GM12878 (cell line): ENCODE measurements around the gene MRPS12. TPM values are rescaled to one million over a fixed set of nuclear protein-coding genes. Genes with fewer than 3 reads are reported as not detected.

Experiments
- BHLHE40 ChIP-seq, 2 experiments: fragments of 450-650 bp in 1 of 2; IDR thresholded peaks; 2 replicates each; pipeline ENCODE4 v1.6.1; 2011 to 2017; ENCODE audit warnings: low read depth in 2 of 2, borderline replicate concordance in 1 of 2, improper control_type of control experiment in 1 of 2, low read length in 1 of 2, mild to moderate bottlenecking in 1 of 2
- BMI1 ChIP-seq: fragments of 450-650 bp; IDR thresholded peaks from 2 replicates; pipeline ENCODE4 v1.6.1; 2016; ENCODE audit warnings: mild to moderate bottlenecking, moderate library complexity, borderline replicate concordance
- CHD4 ChIP-seq: fragments of 200-600 bp; sonication (generic); IDR thresholded peaks from 2 replicates; pipeline ENCODE4 v1.6.1; 2016; ENCODE audit warnings: mild to moderate bottlenecking
- CREB1 ChIP-seq: IDR thresholded peaks from 2 replicates; pipeline ENCODE4 v1.6.1; 2012; ENCODE audit warnings: low read depth, mild to moderate bottlenecking, inconsistent platforms
- GABPA ChIP-seq: IDR thresholded peaks from 2 replicates; pipeline ENCODE4 v1.6.1; 2014; ENCODE audit warnings: antibody characterized with exemption, low read depth, mild to moderate bottlenecking, inconsistent platforms
- HCFC1 ChIP-seq: fragments of 150-350 bp; IDR thresholded peaks from 2 replicates; pipeline ENCODE4 v1.6.1; 2014; ENCODE audit warnings: low read length
- IKZF2 ChIP-seq, 2 experiments: fragments of 450-650 bp; IDR thresholded peaks; 2 replicates each; pipeline ENCODE4 v1.6.1; 2017; ENCODE audit warnings: mild to moderate bottlenecking in 2 of 2, moderate library complexity in 2 of 2
- KLF5 ChIP-seq: fragments of 450-650 bp; IDR thresholded peaks from 2 replicates; pipeline ENCODE4 v1.6.1; 2014; ENCODE audit warnings: mild to moderate bottlenecking; ENCODE audit not compliant: partially characterized antibody
- NFIC ChIP-seq: IDR thresholded peaks from 2 replicates; pipeline ENCODE4 v1.6.1; 2012; ENCODE audit warnings: low read depth, mild to moderate bottlenecking, inconsistent platforms, low read length, moderate library complexity
- SKIL ChIP-seq: fragments of 450-650 bp; IDR thresholded peaks from 2 replicates; pipeline ENCODE4 v1.6.1; 2017; ENCODE audit warnings: mild to moderate bottlenecking, low read depth, inconsistent platforms; ENCODE audit not compliant: poor library complexity, severe bottlenecking
- SMARCA5 ChIP-seq: fragments of 450-650 bp; IDR thresholded peaks from 2 replicates; pipeline ENCODE4 v1.6.1; 2017; ENCODE audit warnings: mild to moderate bottlenecking
- SMC3 ChIP-seq: IDR thresholded peaks from 2 replicates; pipeline ENCODE4 v1.6.1; 2011; ENCODE audit warnings: low read length, improper control_type of control experiment, borderline replicate concordance
- SP1 ChIP-seq: IDR thresholded peaks from one replicate; pipeline ENCODE4 v1.6.1; 2011; ENCODE audit warnings: low read depth, low read length
- WRNIP1 ChIP-seq: IDR thresholded peaks from 2 replicates; pipeline ENCODE4 v1.6.1; 2011; ENCODE audit warnings: low read depth, low read length, improper control_type of control experiment, borderline replicate concordance
- ZBTB40 ChIP-seq: fragments of 450-650 bp; IDR thresholded peaks from 2 replicates; pipeline ENCODE4 v1.6.1; 2016; ENCODE audit warnings: mild to moderate bottlenecking, moderate library complexity, borderline replicate concordance
- polyA plus RNA-seq, 11 experiments: library from polyadenylated mRNA; depleted of rRNA in 4 of 11; unstranded in 6 of 11; stranded (reverse) in 5 of 11; fragments of >200 nt; fragmentation: Nextera tagmentation in 4 of 11; fragmentation: Illumina TruSeq in 1 of 11; extraction: Ambion mirVana in 4 of 11; extraction: Trizol in 1 of 11; gene quantifications; 1 replicate in 1 of 11; 2 replicates in 10 of 11; pipeline versions ENCODE4 v1.2.1 to v1.2.3, GENCODE V29; 2011 to 2016; ENCODE audit warnings: inconsistent platforms in 2 of 11, missing spikeins in 2 of 11, low read depth in 1 of 11
- total RNA-seq, 4 experiments: library from RNA; depleted of rRNA in 3 of 4; stranded (reverse); fragments of >200 nt in 3 of 4; fragmentation: Illumina TruSeq in 1 of 4; extraction: Trizol in 1 of 4; gene quantifications; 2 replicates each; pipeline versions ENCODE4 v1.2.1 to v1.2.3, GENCODE V29; 2013 to 2021
- TF ChIP-seq, protein P1 (sequence below): fragments of 450-650 bp; IDR thresholded peaks from 2 replicates; pipeline ENCODE4 v1.6.1; 2016; ENCODE audit warnings: mild to moderate bottlenecking
- TF ChIP-seq, protein P2 (sequence below): IDR thresholded peaks from 2 replicates; pipeline ENCODE4 v1.6.1; 2012; ENCODE audit warnings: low read depth, low read length, improper control_type of control experiment
- TF ChIP-seq, protein P3 (sequence below): fragments of 450-650 bp; formaldehyde crosslinking; IDR thresholded peaks from 2 replicates; pipeline ENCODE4 v1.4.0; 2020; ENCODE audit warnings: mild to moderate bottlenecking, moderate library complexity

The MRPS12 gene
- total and polyA plus RNA-seq, 10 of the 15 experiments (the other 5 are each of a cell fraction or from before 2014, with no cell fraction given), result 7.3 to 205 (median 77.3) TPM

- TF ChIP-seq, protein P1, sequence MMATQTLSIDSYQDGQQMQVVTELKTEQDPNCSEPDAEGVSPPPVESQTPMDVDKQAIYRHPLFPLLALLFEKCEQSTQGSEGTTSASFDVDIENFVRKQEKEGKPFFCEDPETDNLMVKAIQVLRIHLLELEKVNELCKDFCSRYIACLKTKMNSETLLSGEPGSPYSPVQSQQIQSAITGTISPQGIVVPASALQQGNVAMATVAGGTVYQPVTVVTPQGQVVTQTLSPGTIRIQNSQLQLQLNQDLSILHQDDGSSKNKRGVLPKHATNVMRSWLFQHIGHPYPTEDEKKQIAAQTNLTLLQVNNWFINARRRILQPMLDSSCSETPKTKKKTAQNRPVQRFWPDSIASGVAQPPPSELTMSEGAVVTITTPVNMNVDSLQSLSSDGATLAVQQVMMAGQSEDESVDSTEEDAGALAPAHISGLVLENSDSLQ, result no peak
- no peak for TF ChIP-seq NFIC
- TF ChIP-seq BMI1, result peak; percentile 41; the same call in 1 of the 2 replicates
- peak; percentile 71 for TF ChIP-seq SMC3
- no peak for TF ChIP-seq ZBTB40
- TF ChIP-seq, protein P2, sequence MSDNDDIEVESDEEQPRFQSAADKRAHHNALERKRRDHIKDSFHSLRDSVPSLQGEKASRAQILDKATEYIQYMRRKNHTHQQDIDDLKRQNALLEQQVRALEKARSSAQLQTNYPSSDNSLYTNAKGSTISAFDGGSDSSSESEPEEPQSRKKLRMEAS, result peak; percentile 67; the same call in 1 of the 2 replicates
- peak; percentile 64 for TF ChIP-seq KLF5
- peak in 1 of 2 experiments; percentile 79 for TF ChIP-seq IKZF2 (IDR thresholded peaks at IDR 0.05)
- peak; percentile 71 for TF ChIP-seq HCFC1
- no peak for TF ChIP-seq CHD4
- TF ChIP-seq SMARCA5, result peak; percentile 95
- TF ChIP-seq SKIL, result peak; percentile 73
- TF ChIP-seq WRNIP1, result peak; percentile 100
- TF ChIP-seq, protein P3, sequence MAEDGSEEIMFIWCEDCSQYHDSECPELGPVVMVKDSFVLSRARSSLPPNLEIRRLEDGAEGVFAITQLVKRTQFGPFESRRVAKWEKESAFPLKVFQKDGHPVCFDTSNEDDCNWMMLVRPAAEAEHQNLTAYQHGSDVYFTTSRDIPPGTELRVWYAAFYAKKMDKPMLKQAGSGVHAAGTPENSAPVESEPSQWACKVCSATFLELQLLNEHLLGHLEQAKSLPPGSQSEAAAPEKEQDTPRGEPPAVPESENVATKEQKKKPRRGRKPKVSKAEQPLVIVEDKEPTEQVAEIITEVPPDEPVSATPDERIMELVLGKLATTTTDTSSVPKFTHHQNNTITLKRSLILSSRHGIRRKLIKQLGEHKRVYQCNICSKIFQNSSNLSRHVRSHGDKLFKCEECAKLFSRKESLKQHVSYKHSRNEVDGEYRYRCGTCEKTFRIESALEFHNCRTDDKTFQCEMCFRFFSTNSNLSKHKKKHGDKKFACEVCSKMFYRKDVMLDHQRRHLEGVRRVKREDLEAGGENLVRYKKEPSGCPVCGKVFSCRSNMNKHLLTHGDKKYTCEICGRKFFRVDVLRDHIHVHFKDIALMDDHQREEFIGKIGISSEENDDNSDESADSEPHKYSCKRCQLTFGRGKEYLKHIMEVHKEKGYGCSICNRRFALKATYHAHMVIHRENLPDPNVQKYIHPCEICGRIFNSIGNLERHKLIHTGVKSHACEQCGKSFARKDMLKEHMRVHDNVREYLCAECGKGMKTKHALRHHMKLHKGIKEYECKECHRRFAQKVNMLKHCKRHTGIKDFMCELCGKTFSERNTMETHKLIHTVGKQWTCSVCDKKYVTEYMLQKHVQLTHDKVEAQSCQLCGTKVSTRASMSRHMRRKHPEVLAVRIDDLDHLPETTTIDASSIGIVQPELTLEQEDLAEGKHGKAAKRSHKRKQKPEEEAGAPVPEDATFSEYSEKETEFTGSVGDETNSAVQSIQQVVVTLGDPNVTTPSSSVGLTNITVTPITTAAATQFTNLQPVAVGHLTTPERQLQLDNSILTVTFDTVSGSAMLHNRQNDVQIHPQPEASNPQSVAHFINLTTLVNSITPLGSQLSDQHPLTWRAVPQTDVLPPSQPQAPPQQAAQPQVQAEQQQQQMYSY (CRISPR knock-in tag), result no peak
- peak; percentile 20 to 48; a peak in 1 of 4 replicates for TF ChIP-seq BHLHE40 (IDR thresholded peaks at IDR 0.05; ENCODE audit: borderline replicate concordance in 1 of 2, low read depth in 2 of 2, low read length in 1 of 2)
- no peak for TF ChIP-seq CREB1
- TF ChIP-seq SP1, result no peak
- TF ChIP-seq GABPA, result no peak
Measured at GRCh38 chr19:38929929-38930775, 592 bp upstream of the MRPS12 start, which contains the start of gene SARS2 (continued).
